Nephron progenitor cell (in vitro differentiated cells): ENCODE measurements around the gene ATXN1L.
"Not testable (repeated sequence)": the region's sequence is repeated elsewhere in the genome, so short reads cannot be mapped to it uniquely, and the experiment has no call there.

Experiments used
- DNase-seq: peaks from one replicate; pipeline ENCODE4 v3.0.0; 2021
- H3K27ac Mint-ChIP-seq: 2 replicates; pipeline ENCODE4 v1.8.0; 2021; ENCODE audit warnings: mild to moderate bottlenecking, moderate library complexity, mixed read lengths
- H3K27me3 Mint-ChIP-seq: 2 replicates; pipeline ENCODE4 v1.8.0; 2021; ENCODE audit warnings: mild to moderate bottlenecking, low read depth, mixed read lengths; ENCODE audit not compliant: poor library complexity
- H3K36me3 Mint-ChIP-seq: 2 replicates; pipeline ENCODE4 v1.8.0; 2021; ENCODE audit warnings: low read depth, mixed read lengths
- H3K4me1 Mint-ChIP-seq: 2 replicates; pipeline ENCODE4 v1.8.0; 2021; ENCODE audit warnings: mixed read lengths
- H3K4me3 Mint-ChIP-seq: 2 replicates; pipeline ENCODE4 v1.8.0; 2021; ENCODE audit warnings: mild to moderate bottlenecking, moderate library complexity, mixed read lengths
- H3K9me3 Mint-ChIP-seq: 2 replicates; pipeline ENCODE4 v1.8.0; 2021; ENCODE audit warnings: mild to moderate bottlenecking, moderate library complexity, mixed read lengths
- TF ChIP-seq, protein P1 (sequence below): fragments of 200-600 bp; sonication (generic); IDR thresholded peaks from 2 replicates; pipeline ENCODE4 v1.5.0; 2021; ENCODE audit warnings: antibody characterized with exemption

The ATXN1L gene

DNA sequence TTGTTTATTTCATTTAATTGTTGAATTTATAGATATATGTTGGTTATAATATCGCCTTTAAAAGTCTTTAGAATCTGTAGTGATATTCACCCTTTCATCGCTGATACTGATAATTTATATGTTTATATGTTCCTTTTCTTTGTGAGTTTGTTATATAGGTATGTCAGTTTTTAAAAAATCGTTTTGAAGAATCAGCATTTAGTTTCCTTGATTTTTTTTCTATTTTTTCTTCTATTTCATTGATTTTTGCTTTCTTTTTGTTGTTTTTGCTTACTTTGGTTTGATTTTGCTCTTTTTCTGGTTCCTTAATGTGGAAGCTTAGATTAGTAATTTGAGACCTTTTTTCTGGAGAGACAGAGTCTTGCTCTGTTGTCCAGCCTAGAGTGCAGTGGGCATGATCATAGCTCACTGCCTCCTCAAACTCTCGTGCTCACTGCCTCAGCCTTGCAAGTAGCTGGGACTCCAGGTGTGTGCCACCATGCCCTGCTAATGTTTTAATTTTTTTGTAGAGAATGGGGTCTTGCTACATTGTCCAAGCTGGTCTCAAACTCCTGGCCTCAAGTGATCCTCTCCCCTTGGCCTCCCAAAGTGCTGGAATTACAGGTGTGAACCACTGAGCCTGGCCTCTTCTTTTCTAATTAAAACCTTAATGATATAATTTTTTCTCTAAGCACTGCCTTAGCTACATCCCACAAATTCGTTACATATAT lies 57.0 kb downstream of the ATXN1L start:
- Mint-ChIP-seq H3K27me3 (peaks cover under 1% of the 10 kb centered on the region), H3K36me3 (peaks cover 91% of the 10 kb centered on the region), H3K27ac (peak overlapping the region; percentile 65), H3K4me3 (no peak overlapping the region), H3K4me1 (peaks cover 4% of the 10 kb centered on the region), H3K9me3 (peaks cover 66% of the 10 kb centered on the region)
- no peak for DNase-seq
- TF ChIP-seq, protein P1, sequence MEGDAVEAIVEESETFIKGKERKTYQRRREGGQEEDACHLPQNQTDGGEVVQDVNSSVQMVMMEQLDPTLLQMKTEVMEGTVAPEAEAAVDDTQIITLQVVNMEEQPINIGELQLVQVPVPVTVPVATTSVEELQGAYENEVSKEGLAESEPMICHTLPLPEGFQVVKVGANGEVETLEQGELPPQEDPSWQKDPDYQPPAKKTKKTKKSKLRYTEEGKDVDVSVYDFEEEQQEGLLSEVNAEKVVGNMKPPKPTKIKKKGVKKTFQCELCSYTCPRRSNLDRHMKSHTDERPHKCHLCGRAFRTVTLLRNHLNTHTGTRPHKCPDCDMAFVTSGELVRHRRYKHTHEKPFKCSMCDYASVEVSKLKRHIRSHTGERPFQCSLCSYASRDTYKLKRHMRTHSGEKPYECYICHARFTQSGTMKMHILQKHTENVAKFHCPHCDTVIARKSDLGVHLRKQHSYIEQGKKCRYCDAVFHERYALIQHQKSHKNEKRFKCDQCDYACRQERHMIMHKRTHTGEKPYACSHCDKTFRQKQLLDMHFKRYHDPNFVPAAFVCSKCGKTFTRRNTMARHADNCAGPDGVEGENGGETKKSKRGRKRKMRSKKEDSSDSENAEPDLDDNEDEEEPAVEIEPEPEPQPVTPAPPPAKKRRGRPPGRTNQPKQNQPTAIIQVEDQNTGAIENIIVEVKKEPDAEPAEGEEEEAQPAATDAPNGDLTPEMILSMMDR: no peak

- no peak overlapping the region for H3K4me3 Mint-ChIP-seq
- peak overlapping the region; percentile 21 for H3K27ac Mint-ChIP-seq
- DNase-seq: no peak
- H3K9me3 Mint-ChIP-seq: peaks cover 74% of the 10 kb centered on the region
- TF ChIP-seq, protein P1: no peak
- H3K36me3 Mint-ChIP-seq: peaks cover 91% of the 10 kb centered on the region
- H3K4me1 Mint-ChIP-seq: peaks cover 4% of the 10 kb centered on the region
- H3K27me3 Mint-ChIP-seq: no peaks in the 10 kb centered on the region
Observed at GRCh38 chr16:71903608-71904007, 57.8 kb downstream of the ATXN1L start.

DNA sequence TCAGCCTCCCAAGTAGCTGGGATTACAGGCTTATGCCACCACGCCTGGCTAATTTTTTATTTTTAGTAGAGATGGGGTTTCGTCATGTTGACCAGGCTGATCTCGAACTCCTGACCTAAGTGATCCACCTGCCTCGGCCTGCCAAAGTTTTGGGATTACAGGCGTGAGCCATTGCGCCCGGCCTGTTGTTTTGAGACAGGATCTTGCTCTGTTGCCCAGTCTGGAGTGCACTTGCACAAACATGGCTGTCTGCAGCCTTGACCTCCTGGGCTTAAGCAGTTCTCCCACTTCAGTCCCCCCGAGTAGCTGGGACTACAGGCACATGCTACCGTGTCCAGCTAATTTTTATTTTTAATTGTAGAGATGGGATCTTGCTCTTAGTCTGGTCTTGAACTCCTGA lies 58.5 kb downstream of the ATXN1L start:
- Mint-ChIP-seq H3K27ac (peak overlapping the region; percentile 21), H3K4me3 (no peak overlapping the region), H3K27me3 (no peaks in the 10 kb centered on the region), H3K9me3 (peaks cover 75% of the 10 kb centered on the region), H3K4me1 (peaks cover 4% of the 10 kb centered on the region), H3K36me3 (peaks cover 92% of the 10 kb centered on the region)
- TF ChIP-seq, protein P1: no peak
- no peak for DNase-seq

GRCh38 chr16:71905765-71906164 lies 60.0 kb downstream of the ATXN1L start:
- H3K4me1 Mint-ChIP-seq, H3K4me3 Mint-ChIP-seq, H3K27me3 Mint-ChIP-seq, H3K27ac Mint-ChIP-seq, DNase-seq: not testable (repeated sequence)
- Mint-ChIP-seq H3K9me3 (peaks cover 77% of the 10 kb centered on the region), H3K36me3 (peaks cover 95% of the 10 kb centered on the region)
